ENCODE data around the gene ACOT2. TPM values are rescaled to one million over a fixed set of nuclear protein-coding genes. Genes with fewer than 3 reads are reported as not detected.
"Not testable (repeated sequence)": the region's sequence is repeated elsewhere in the genome, so short reads cannot be mapped to it uniquely, and the experiment has no call there.

ACOT2 gene
- 6.9 and 8.3 TPM in 2 replicates for total RNA-seq
- 7.9 TPM for total RNA-seq (2013)
- polyA plus RNA-seq: 17.7 TPM in 2 replicates
- polyA minus RNA-seq: 8.7 and 10.6 TPM in 2 replicates

GRCh38 chr14:73569185-73569958, at the start of gene ACOT2:
TSS of gene ACOT2 (plus strand) at chr14:73569213. CDS start at chr14:73569241, 28 bp downstream.
- Histone ChIP-seq H3K79me2 (ENCODE audit: control insufficient read depth, insufficient read depth, low read length) (peaks cover 20% of the 10 kb centered on the region), H3K4me2 (replicated peaks; ENCODE audit: low read depth, low read length, poor library complexity, severe bottlenecking) (peak within 1 kb of the TSS; percentile 83), H3K4me3 (ENCODE audit: control extremely low read depth in 1 of 5, extremely low read depth in 1 of 5, insufficient read depth in 1 of 5, low read depth in 2 of 5, low read length in 4 of 5) (peak within 1 kb of the TSS; percentile 59 to 70 (median 66)), H3K9ac (ENCODE audit: low read length) (peak within 1 kb of the TSS; percentile 68), H3K4me1 (ENCODE audit: control insufficient read depth in 2 of 2, insufficient read depth in 2 of 2, low read length in 2 of 2) (peaks cover 19 to 32% of the 10 kb centered on the region in 2 donors), H3K27ac (ENCODE audit: low read length in 2 of 2) (peak within 1 kb of the TSS; percentile 68 to 71), H2AFZ (ENCODE audit: insufficient read depth, low read depth, low read length, poor library complexity, severe bottlenecking) (peak within 1 kb of the TSS; percentile 78)
- Mint-ChIP-seq H3K4me3 (peak within 1 kb of the TSS; percentile 92), H3K4me1 (peaks cover 38% of the 10 kb centered on the region), H3K27ac (peak within 1 kb of the TSS; percentile 94)
- not testable (repeated sequence) for H3K27me3 Mint-ChIP-seq; H4K20me1 ChIP-seq (ENCODE audit: control insufficient read depth, insufficient read depth, low read length, poor library complexity, severe bottlenecking); H3K9me3 ChIP-seq (ENCODE audit: control extremely low read depth in 1 of 3, control insufficient read depth in 2 of 3, insufficient read depth in 1 of 3, low read length in 2 of 3); H3K9me3 Mint-ChIP-seq (ENCODE audit: insufficient read depth); H3K27me3 ChIP-seq (replicated peaks in 1 of 4; ENCODE audit: control extremely low read depth in 1 of 4, control insufficient read depth in 3 of 4, insufficient read depth in 4 of 4, low read length in 3 of 4); H3K36me3 ChIP-seq (replicated peaks in 1 of 2; ENCODE audit: control extremely low read depth in 1 of 2, control insufficient read depth in 1 of 2, extremely low read depth in 1 of 2, insufficient read depth in 2 of 2, low read length in 1 of 2)
- ATAC-seq (ENCODE audit: low read depth) (peak; percentile 64), DNase-seq (peak; percentile 82)
- CTCF ChIA-PET: interaction anchor here (0.7 to 4.4 kb wide), 9 partner anchors 10 to 160 kb away, joined by 3 to 44 read pairs (median 5); partner anchors contain the start of genes ACOT6 and RIOX1
- under 1% methylated on average over 76 of the region's 83 CpGs for WGBS (ENCODE audit: insufficient coverage)
- intact Hi-C loops (cut with micrococcal nuclease): loop anchor here (1.0 to 5.0 kb wide), 4 partner anchors 43 to 77 kb away; partner anchors contain the start of genes ACOT6, DNAL1 and RIOX1
- POLR2A ChIA-PET: interaction anchor here (0.6 to 1.6 kb wide), 6 partner anchors 9 to 462 kb away, joined by 3 to 10 read pairs (median 4); partner anchors contain the start of gene RIOX1

- ChIA-PET POLR2A (interaction anchor here (0.5 kb wide), 1 partner anchor 49 kb away, joined by 3 read pairs; no protein-coding TSS in a partner anchor), CTCF (no interaction called here)
- Histone ChIP-seq H4K20me1 (ENCODE audit: control insufficient read depth, insufficient read depth, low read length, poor library complexity, severe bottlenecking) (no peaks in the 10 kb centered on the region), H3K9ac (ENCODE audit: low read length) (no peak overlapping the region), H3K9me3 (ENCODE audit: control extremely low read depth in 1 of 3, control insufficient read depth in 2 of 3, insufficient read depth in 1 of 3, low read length in 2 of 3) (no peaks in the 10 kb centered on the region), H3K27me3 (replicated peaks in 1 of 4; ENCODE audit: control extremely low read depth in 1 of 4, control insufficient read depth in 3 of 4, insufficient read depth in 4 of 4, low read length in 3 of 4) (no peaks in the 10 kb centered on the region), H2AFZ (ENCODE audit: insufficient read depth, low read depth, low read length, poor library complexity, severe bottlenecking) (no peak overlapping the region), H3K4me2 (replicated peaks; ENCODE audit: low read depth, low read length, poor library complexity, severe bottlenecking) (no peak overlapping the region), H3K27ac (ENCODE audit: low read length in 2 of 2) (no peak overlapping the region), H3K4me3 (ENCODE audit: control extremely low read depth in 1 of 5, extremely low read depth in 1 of 5, insufficient read depth in 1 of 5, low read depth in 2 of 5, low read length in 4 of 5) (no peak overlapping the region), H3K79me2 (ENCODE audit: control insufficient read depth, insufficient read depth, low read length) (no peaks in the 10 kb centered on the region), H3K36me3 (replicated peaks in 1 of 2; ENCODE audit: control extremely low read depth in 1 of 2, control insufficient read depth in 1 of 2, extremely low read depth in 1 of 2, insufficient read depth in 2 of 2, low read length in 1 of 2) (no peaks in the 10 kb centered on the region), H3K4me1 (ENCODE audit: control insufficient read depth in 2 of 2, insufficient read depth in 2 of 2, low read length in 2 of 2) (no peaks in the 10 kb centered on the region)
- Mint-ChIP-seq H3K27me3 (no peaks in the 10 kb centered on the region), H3K4me1 (no peaks in the 10 kb centered on the region), H3K4me3 (no peak overlapping the region), H3K9me3 (ENCODE audit: insufficient read depth) (no peaks in the 10 kb centered on the region), H3K27ac (no peak overlapping the region)
- DNase-seq: no peak
- no peak for TF ChIP-seq EZH2 (IDR thresholded peaks at IDR 0.05; ENCODE audit: borderline replicate concordance, insufficient read depth, low read depth, low read length, poor library complexity, severe bottlenecking)
- TF ChIP-seq CTCF (IDR thresholded peaks at IDR 0.05): no peak
- intact Hi-C loops (cut with micrococcal nuclease): no loop called here
- ATAC-seq (ENCODE audit: low read depth): no peak
- 100% methylated on average over 1 of the region's 4 CpGs for WGBS (ENCODE audit: insufficient coverage)
Measured at GRCh38 chr14:73521229-73521628, 47.8 kb upstream of the ACOT2 start.
